Stimulated activated naive B cell treated with anti-CD40 and anti-IgM and Interleukin-4, amounts not matched to agents 10 μg/mL and 1 μg/mL and 100 μg/mL, for 72 hours (primary cell): Measurements from ENCODE around the gene ADGRG7.
A peak's percentile ranks its signal among the peaks of the same experiment; 100 is the strongest.

Experiments
- ATAC-seq, 2 donors: fragments of 150-1000 bp; cut with Tn5 transposase; replicated peaks; 2 replicates each; pipeline ENCODE4 v1.10.0; 2021; ENCODE audit warnings: moderate library complexity in 1 of 2
- DNase-seq: peaks from one replicate; pipeline ENCODE4 v3.0.0; 2021
- H3K27ac Mint-ChIP-seq: one replicate; pipeline ENCODE4 v1.8.0; 2022; ENCODE audit warnings: mild to moderate bottlenecking, mixed read lengths
- H3K27me3 Mint-ChIP-seq, 2 donors: one replicate each; pipeline ENCODE4 v1.8.0; 2022; ENCODE audit warnings: mixed read lengths in 2 of 2
- H3K36me3 Mint-ChIP-seq, 2 donors: one replicate each; pipeline ENCODE4 v1.8.0; 2022; ENCODE audit warnings: mixed read lengths in 2 of 2, mild to moderate bottlenecking in 1 of 2
- H3K4me1 Mint-ChIP-seq, 2 donors: one replicate each; pipeline ENCODE4 v1.8.0; 2022; ENCODE audit warnings: mixed read lengths in 2 of 2, mild to moderate bottlenecking in 1 of 2
- H3K4me3 Mint-ChIP-seq, 2 donors: one replicate each; pipeline ENCODE4 v1.8.0; 2022; ENCODE audit warnings: mild to moderate bottlenecking in 2 of 2, mixed read lengths in 2 of 2, moderate library complexity in 1 of 2
- H3K9me3 Mint-ChIP-seq, 2 donors: one replicate each; pipeline ENCODE4 v1.8.0; 2022; ENCODE audit warnings: mixed read lengths in 2 of 2, mild to moderate bottlenecking in 1 of 2

Gene ADGRG7

GRCh38 chr3:100708989-100709841 is 99.8 kb downstream of the ADGRG7 start, which contains the start of gene TFG:
TSS of gene TFG (plus strand) at chr3:100709494. CDS start at chr3:100713686, 4,192 bp downstream.
- peaks cover 23 to 34% of the 10 kb centered on the region in 2 donors for H3K36me3 Mint-ChIP-seq
- peaks cover 11 to 12% of the 10 kb centered on the region in 2 donors for H3K9me3 Mint-ChIP-seq
- peaks cover 24 to 40% of the 10 kb centered on the region in 2 donors for H3K4me1 Mint-ChIP-seq
- peak within 1 kb of the TSS; percentile 91 to 93 for H3K4me3 Mint-ChIP-seq
- peak within 1 kb of the TSS; percentile 96 for H3K27ac Mint-ChIP-seq
- DNase-seq: peak; percentile 98
- H3K27me3 Mint-ChIP-seq: peaks cover 19 to 22% of the 10 kb centered on the region in 2 donors
- peak; percentile 92 to 95 for ATAC-seq

- DNase-seq (peak; percentile 15), ATAC-seq (peak; percentile 0 to 5)
- H3K4me3 Mint-ChIP-seq: peak overlapping the region; percentile 91 to 93
- H3K27me3 Mint-ChIP-seq: peaks cover 19 to 21% of the 10 kb centered on the region in 2 donors
- H3K36me3 Mint-ChIP-seq: peaks cover 24 to 36% of the 10 kb centered on the region in 2 donors
- H3K27ac Mint-ChIP-seq: peak overlapping the region; percentile 96
- H3K4me1 Mint-ChIP-seq: peaks cover 25 to 42% of the 10 kb centered on the region in 2 donors
- H3K9me3 Mint-ChIP-seq: peaks cover 11 to 12% of the 10 kb centered on the region in 2 donors
Measured at GRCh38 chr3:100709842-100710260, 100.5 kb downstream of the ADGRG7 start.

GRCh38 chr3:100710261-100710968 is 101.0 kb downstream of the ADGRG7 start:
- ATAC-seq (peak; percentile 54 to 61), DNase-seq (peak; percentile 64)
- Mint-ChIP-seq H3K27me3 (peaks cover 15% of the 10 kb centered on the region in 2 donors), H3K9me3 (peaks cover 11 to 12% of the 10 kb centered on the region in 2 donors), H3K4me1 (peaks cover 29 to 48% of the 10 kb centered on the region in 2 donors), H3K36me3 (peaks cover 29 to 42% of the 10 kb centered on the region in 2 donors), H3K27ac (peak overlapping the region; percentile 96), H3K4me3 (peak overlapping the region; percentile 91 to 93)

GRCh38 chr3:100715176-100715575 is 105.8 kb downstream of the ADGRG7 start:
- Mint-ChIP-seq H3K4me1 (peaks cover 29 to 68% of the 10 kb centered on the region in 2 donors), H3K27ac (no peak overlapping the region), H3K27me3 (no peaks in the 10 kb centered on the region), H3K9me3 (peaks cover 4 to 6% of the 10 kb centered on the region in 2 donors), H3K4me3 (no peak overlapping the region), H3K36me3 (peaks cover 49 to 68% of the 10 kb centered on the region in 2 donors)
- no peak for ATAC-seq
- DNase-seq: no peak

GRCh38 chr3:100717063-100717462 is 107.7 kb downstream of the ADGRG7 start:
- Mint-ChIP-seq H3K36me3 (peaks cover 44 to 67% of the 10 kb centered on the region in 2 donors), H3K27me3 (no peaks in the 10 kb centered on the region), H3K4me1 (peaks cover 23 to 56% of the 10 kb centered on the region in 2 donors), H3K4me3 (no peak overlapping the region), H3K27ac (no peak overlapping the region), H3K9me3 (peaks cover 0 to 2% of the 10 kb centered on the region in 2 donors)
- ATAC-seq (no peak), DNase-seq (no peak)

GRCh38 chr3:100717637-100718487 is 108.5 kb downstream of the ADGRG7 start:
- no peak overlapping the region for H3K4me3 Mint-ChIP-seq
- H3K36me3 Mint-ChIP-seq: peaks cover 47 to 66% of the 10 kb centered on the region in 2 donors
- ATAC-seq (no peak), DNase-seq (no peak)
- H3K9me3 Mint-ChIP-seq: no peaks in the 10 kb centered on the region
- peaks cover 17 to 48% of the 10 kb centered on the region in 2 donors for H3K4me1 Mint-ChIP-seq
- no peak overlapping the region for H3K27ac Mint-ChIP-seq
- no peaks in the 10 kb centered on the region for H3K27me3 Mint-ChIP-seq

GRCh38 chr3:100719136-100719535 is 109.7 kb downstream of the ADGRG7 start:
- ATAC-seq (no peak), DNase-seq (no peak)
- no peak overlapping the region for H3K27ac Mint-ChIP-seq
- H3K36me3 Mint-ChIP-seq: peaks cover 45 to 63% of the 10 kb centered on the region in 2 donors
- peaks cover 15 to 40% of the 10 kb centered on the region in 2 donors for H3K4me1 Mint-ChIP-seq
- H3K27me3 Mint-ChIP-seq: no peaks in the 10 kb centered on the region
- H3K9me3 Mint-ChIP-seq: no peaks in the 10 kb centered on the region
- H3K4me3 Mint-ChIP-seq: no peak overlapping the region

- H3K27me3 Mint-ChIP-seq: no peaks in the 10 kb centered on the region
- H3K36me3 Mint-ChIP-seq: peaks cover 40 to 60% of the 10 kb centered on the region in 2 donors
Measured at GRCh38 chr3:100720426-100720825, 111.0 kb downstream of the ADGRG7 start.

GRCh38 chr3:100725935-100726513 is 116.6 kb downstream of the ADGRG7 start:
- ATAC-seq: peak in 1 of 2 donors; percentile 29
- Mint-ChIP-seq H3K4me3 (no peak overlapping the region), H3K27ac (peak overlapping the region; percentile 14), H3K36me3 (peaks cover 32 to 58% of the 10 kb centered on the region in 2 donors), H3K4me1 (peaks cover 11 to 15% of the 10 kb centered on the region in 2 donors), H3K27me3 (no peaks in the 10 kb centered on the region), H3K9me3 (no peaks in the 10 kb centered on the region)
- DNase-seq: no peak

More at GRCh38 chr3:100720426-100720825, 111.0 kb downstream of the ADGRG7 start:
- H3K27ac Mint-ChIP-seq: no peak overlapping the region
- ATAC-seq: no peak
- DNase-seq: no peak
- H3K9me3 Mint-ChIP-seq: no peaks in the 10 kb centered on the region
- peaks cover 10 to 32% of the 10 kb centered on the region in 2 donors for H3K4me1 Mint-ChIP-seq
- H3K4me3 Mint-ChIP-seq: no peak overlapping the region

GRCh38 chr3:100726706-100727105 is 117.3 kb downstream of the ADGRG7 start:
- no peak for DNase-seq
- peaks cover 11 to 15% of the 10 kb centered on the region in 2 donors for H3K4me1 Mint-ChIP-seq
- no peak overlapping the region for H3K27ac Mint-ChIP-seq
- no peaks in the 10 kb centered on the region for H3K9me3 Mint-ChIP-seq
- no peak for ATAC-seq
- no peaks in the 10 kb centered on the region for H3K27me3 Mint-ChIP-seq
- H3K36me3 Mint-ChIP-seq: peaks cover 29 to 55% of the 10 kb centered on the region in 2 donors
- no peak overlapping the region for H3K4me3 Mint-ChIP-seq

GRCh38 chr3:100730524-100730923 is 121.1 kb downstream of the ADGRG7 start:
- Mint-ChIP-seq H3K36me3 (peaks cover 24 to 50% of the 10 kb centered on the region in 2 donors), H3K27ac (peak overlapping the region; percentile 0), H3K9me3 (no peaks in the 10 kb centered on the region), H3K4me1 (peaks cover 12 to 22% of the 10 kb centered on the region in 2 donors), H3K4me3 (no peak overlapping the region), H3K27me3 (no peaks in the 10 kb centered on the region)
- ATAC-seq (no peak), DNase-seq (no peak)

GRCh38 chr3:100732435-100732834 is 123.0 kb downstream of the ADGRG7 start:
- peaks cover 24 to 49% of the 10 kb centered on the region in 2 donors for H3K36me3 Mint-ChIP-seq
- ATAC-seq: no peak
- DNase-seq: no peak
- H3K4me3 Mint-ChIP-seq: no peak overlapping the region
- H3K4me1 Mint-ChIP-seq: peaks cover 12 to 18% of the 10 kb centered on the region in 2 donors
- H3K9me3 Mint-ChIP-seq: no peaks in the 10 kb centered on the region
- H3K27me3 Mint-ChIP-seq: no peaks in the 10 kb centered on the region
- no peak overlapping the region for H3K27ac Mint-ChIP-seq

- Mint-ChIP-seq H3K36me3 (peaks cover 26 to 46% of the 10 kb centered on the region in 2 donors), H3K4me3 (no peak overlapping the region), H3K27me3 (no peaks in the 10 kb centered on the region), H3K9me3 (no peaks in the 10 kb centered on the region), H3K27ac (no peak overlapping the region), H3K4me1 (peaks cover 9 to 18% of the 10 kb centered on the region in 2 donors)
- no peak for DNase-seq
- ATAC-seq: peak; percentile 48 to 63
Measured at GRCh38 chr3:100737334-100737733, 127.9 kb downstream of the ADGRG7 start.
